ENCODE measurements around the gene TMEM164.

GRCh38 chrX:110087485-110088356 lies 84.8 kb downstream of the TMEM164 start:
- TF ChIP-seq CTCF (conservative IDR thresholded peaks at IDR 0.05 in 1 of 2, IDR thresholded peaks at IDR 0.05 in 1 of 2; ENCODE audit: low read depth in 1 of 2, low read length in 2 of 2) (no peak), EZH2 (IDR thresholded peaks at IDR 0.05; ENCODE audit: low read length, missing control alignments) (no peak)
